Upper lobe of left lung (tissue), 6 donors: ENCODE results near the gene PRSS56. TPM values are rescaled to one million over a fixed set of nuclear protein-coding genes. Genes with fewer than 3 reads are reported as not detected.
A peak's percentile ranks its signal among the peaks of the same experiment; 100 is the strongest.

ENCODE experiments used
- ATAC-seq, 2 donors: fragments of 200-7000 bp; cut with Tn5 transposase; one replicate each; pipeline ENCODE4 v1.9.1; 2022; ENCODE audit warnings: mild to moderate bottlenecking in 2 of 2, moderate library complexity in 2 of 2; ENCODE audit not compliant: low FRiP score in 2 of 2
- DNase-seq, 2 donors: peaks; one replicate each; pipeline ENCODE4 v3.0.0-alpha.2; 2019 to 2020
- H3K27ac ChIP-seq, 4 donors: fragments of 200-600 bp; sonication (generic); one replicate each; pipeline ENCODE4 v1.5.1; 2016 to 2019
- H3K27me3 ChIP-seq, 4 donors: fragments of 200-600 bp; sonication (generic); one replicate each; pipeline ENCODE4 v1.5.1; 2017 to 2019
- H3K36me3 ChIP-seq, 4 donors: fragments of 200-600 bp; sonication (generic); one replicate each; pipeline ENCODE4 v1.5.1; 2016 to 2019
- H3K4me1 ChIP-seq, 4 donors: fragments of 200-600 bp; sonication (generic); one replicate each; pipeline ENCODE4 v1.5.1; 2018 to 2019
- H3K4me3 ChIP-seq, 4 donors: fragments of 200-600 bp; sonication (generic); one replicate each; pipeline ENCODE4 v1.5.1; 2017 to 2019; ENCODE audit warnings: mild to moderate bottlenecking in 2 of 4, moderate library complexity in 1 of 4
- H3K9me3 ChIP-seq, 4 donors: fragments of 200-600 bp; sonication (generic); one replicate each; pipeline ENCODE4 v1.5.1; 2018 to 2019
- CTCF ChIP-seq, 6 experiments: fragments of 450-650 bp in 4 of 6; fragments of 200-600 bp in 2 of 6; sonication (generic) in 2 of 6; IDR thresholded peaks; one replicate each; pipeline ENCODE4 v1.5.1; 2016 to 2019; ENCODE audit warnings: antibody characterized with exemption in 6 of 6
- EP300 ChIP-seq, 4 donors: sonication (generic); formaldehyde crosslinking; IDR thresholded peaks; one replicate each; pipeline ENCODE4 v1.5.1; 2017; ENCODE audit warnings: antibody characterized with exemption in 4 of 4, control low read depth in 2 of 4
- POLR2A ChIP-seq, 4 donors: fragments of 450-650 bp; IDR thresholded peaks; one replicate each; pipeline ENCODE4 v1.5.1; 2016 to 2017; ENCODE audit warnings: antibody characterized with exemption in 4 of 4, mild to moderate bottlenecking in 2 of 4
- POLR2AphosphoS5 ChIP-seq, 2 donors: sonication (generic); formaldehyde crosslinking; IDR thresholded peaks; one replicate each; pipeline ENCODE4 v1.5.1; 2017; ENCODE audit warnings: antibody characterized with exemption in 2 of 2
- WGBS, 2 donors: methylation state at CpG; one replicate each; pipeline ENCODE4 v1.1.5; 2017 to 2018; 5-methylcytosine and 5-hydroxymethylcytosine counted together
- total RNA-seq, 6 donors: library from RNA; depleted of rRNA in 4 of 6; stranded (reverse); fragments of >200 nt in 4 of 6; gene quantifications; one replicate each; pipeline versions ENCODE4 v1.1.0 to v1.2.1, GENCODE V29; 2016 to 2021
- donor health status: DM: no; HTN: no; CAD: no; lungs with moderate emphysema.
- donor health status: DM: no; HTN: yes; CAD: no; lungs with severe emphysema.

The PRSS56 gene
- total RNA-seq, 6 donors from 2014 or later: not detected

GRCh38 chr2:232534940-232535651, 14.9 kb downstream of the PRSS56 start:
- Histone ChIP-seq H3K27me3 (no peaks in the 10 kb centered on the region), H3K27ac (no peak overlapping the region), H3K9me3 (peaks cover 0 to 7% (median 3%) of the 10 kb centered on the region in 4 donors), H3K4me3 (no peak overlapping the region), H3K36me3 (no peaks in the 10 kb centered on the region), H3K4me1 (no peaks in the 10 kb centered on the region)
- TF ChIP-seq POLR2A (IDR thresholded peaks at IDR 0.05) (no peak), POLR2AphosphoS5 (IDR thresholded peaks at IDR 0.05) (no peak), CTCF (IDR thresholded peaks at IDR 0.05) (no peak), EP300 (IDR thresholded peaks at IDR 0.05) (no peak)
- ATAC-seq (no peak), DNase-seq (peak in 1 of 2 donors; percentile 71)
- 68 to 69% methylated on average over 4 to 14 of the region's 14 CpGs for WGBS, 2 donors

GRCh38 chr2:232535761-232536530, 15.8 kb downstream of the PRSS56 start:
- WGBS, 2 donors: 81 to 83% methylated on average over 5 of the region's 5 CpGs
- no peak for ATAC-seq

GRCh38 chr2:232537079-232537478, 16.9 kb downstream of the PRSS56 start:
- Histone ChIP-seq H3K27me3 (no peaks in the 10 kb centered on the region), H3K9me3 (peaks cover 0 to 7% (median 3%) of the 10 kb centered on the region in 4 donors), H3K27ac (no peak overlapping the region), H3K4me3 (no peak overlapping the region), H3K4me1 (peaks cover 0 to 4% (median 0%) of the 10 kb centered on the region in 4 donors), H3K36me3 (no peaks in the 10 kb centered on the region)
- no peak for ATAC-seq
- DNase-seq: peak in 1 of 2 donors; percentile 49
- TF ChIP-seq CTCF (IDR thresholded peaks at IDR 0.05): peak in 3 of 6 experiments; percentile 25 to 59 (median 37)
- TF ChIP-seq EP300 (IDR thresholded peaks at IDR 0.05): no peak
- 55 to 59% methylated on average over 5 of the region's 5 CpGs for WGBS, 2 donors

More at GRCh38 chr2:232535761-232536530, 15.8 kb downstream of the PRSS56 start:
- H3K27ac ChIP-seq: no peak overlapping the region
- H3K4me3 ChIP-seq: no peak overlapping the region
- no peaks in the 10 kb centered on the region for H3K36me3 ChIP-seq
- H3K9me3 ChIP-seq: peaks cover 0 to 7% (median 3%) of the 10 kb centered on the region in 4 donors
- no peaks in the 10 kb centered on the region for H3K27me3 ChIP-seq
- TF ChIP-seq EP300 (IDR thresholded peaks at IDR 0.05): no peak
- no peak for TF ChIP-seq POLR2AphosphoS5 (IDR thresholded peaks at IDR 0.05)
- no peak for TF ChIP-seq POLR2A (IDR thresholded peaks at IDR 0.05)
- no peak for TF ChIP-seq CTCF (IDR thresholded peaks at IDR 0.05)
- H3K4me1 ChIP-seq: no peaks in the 10 kb centered on the region
- peak in 1 of 2 donors; percentile 15 for DNase-seq

GRCh38 chr2:232537499-232537898, 17.3 kb downstream of the PRSS56 start:
- Histone ChIP-seq H3K27me3 (no peaks in the 10 kb centered on the region), H3K27ac (no peak overlapping the region), H3K4me3 (no peak overlapping the region), H3K9me3 (peaks cover 0 to 7% (median 3%) of the 10 kb centered on the region in 4 donors), H3K4me1 (peaks cover 0 to 4% (median 0%) of the 10 kb centered on the region in 4 donors), H3K36me3 (no peaks in the 10 kb centered on the region)
- DNase-seq (peak in 1 of 2 donors; percentile 16), ATAC-seq (no peak)
- 86 to 87% methylated on average over 4 of the region's 4 CpGs for WGBS, 2 donors
- TF ChIP-seq EP300 (IDR thresholded peaks at IDR 0.05) (no peak), CTCF (IDR thresholded peaks at IDR 0.05) (no peak), POLR2A (IDR thresholded peaks at IDR 0.05) (no peak), POLR2AphosphoS5 (IDR thresholded peaks at IDR 0.05) (no peak)
